ENCODE measurements around the gene CEACAM4.

- TF ChIP-seq CTCF (IDR thresholded peaks at IDR 0.05) = no peak
- TF ChIP-seq POLR2AphosphoS5 (IDR thresholded peaks at IDR 0.05) = no peak
- no peak for TF ChIP-seq EP300 (IDR thresholded peaks at IDR 0.05)
- no peak for TF ChIP-seq POLR2A (IDR thresholded peaks at IDR 0.05)
Measured at GRCh38 chr19:41649827-41650226, 23.0 kb upstream of the CEACAM4 start.

Measured in upper lobe of left lung (tissue), 4 donors.